ENCODE results near the gene PRLH. TPM values are rescaled to one million over a fixed set of nuclear protein-coding genes. Genes with fewer than 3 reads are reported as not detected.

Gene PRLH, protein sequence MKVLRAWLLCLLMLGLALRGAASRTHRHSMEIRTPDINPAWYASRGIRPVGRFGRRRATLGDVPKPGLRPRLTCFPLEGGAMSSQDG
- not detected for polyA plus RNA-seq (2013, experiment 1 of 2; ENCODE audit: insufficient read length)
- not detected for polyA plus RNA-seq (2013, experiment 2 of 2; ENCODE audit: insufficient read length)

DNA sequence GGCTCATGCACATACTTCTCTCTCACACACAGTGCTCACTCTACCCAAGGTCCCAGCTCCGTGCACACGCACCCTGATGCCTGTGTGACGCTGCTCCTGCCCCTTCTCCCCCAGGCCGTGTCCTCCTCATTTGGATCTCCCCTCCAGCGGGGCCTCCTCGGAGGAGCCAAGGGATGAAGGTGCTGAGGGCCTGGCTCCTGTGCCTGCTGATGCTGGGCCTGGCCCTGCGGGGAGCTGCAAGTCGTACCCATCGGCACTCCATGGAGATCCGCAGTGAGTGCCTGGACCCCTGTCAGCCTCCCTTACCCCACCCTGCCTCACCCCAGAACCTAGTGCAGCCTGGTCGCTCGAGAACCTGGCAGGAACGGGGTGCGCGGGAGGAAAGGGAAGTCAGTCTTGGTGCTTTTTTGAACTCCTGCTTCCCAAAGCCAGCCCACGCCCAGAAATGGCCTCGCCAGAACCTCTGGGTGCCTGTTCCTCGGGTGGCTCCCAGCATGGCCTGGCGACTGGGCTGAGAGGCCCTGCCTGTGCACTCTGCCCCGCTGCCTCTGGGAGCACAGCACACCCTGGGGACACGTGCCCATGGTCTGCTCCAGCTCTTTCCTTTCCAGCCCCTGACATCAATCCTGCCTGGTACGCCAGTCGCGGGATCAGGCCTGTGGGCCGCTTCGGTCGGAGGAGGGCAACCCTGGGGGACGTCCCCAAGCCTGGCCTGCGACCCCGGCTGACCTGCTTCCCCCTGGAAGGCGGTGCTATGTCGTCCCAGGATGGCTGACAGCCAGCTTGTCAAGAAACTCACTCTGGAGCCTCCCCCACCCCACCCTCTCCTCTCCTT lies at the start of gene PRLH:
PRLH (plus strand) TSS at position 174 of the 835 bp plus-strand sequence; CDS start at position 174, 0 bp downstream.
- no peak for DNase-seq

DNA sequence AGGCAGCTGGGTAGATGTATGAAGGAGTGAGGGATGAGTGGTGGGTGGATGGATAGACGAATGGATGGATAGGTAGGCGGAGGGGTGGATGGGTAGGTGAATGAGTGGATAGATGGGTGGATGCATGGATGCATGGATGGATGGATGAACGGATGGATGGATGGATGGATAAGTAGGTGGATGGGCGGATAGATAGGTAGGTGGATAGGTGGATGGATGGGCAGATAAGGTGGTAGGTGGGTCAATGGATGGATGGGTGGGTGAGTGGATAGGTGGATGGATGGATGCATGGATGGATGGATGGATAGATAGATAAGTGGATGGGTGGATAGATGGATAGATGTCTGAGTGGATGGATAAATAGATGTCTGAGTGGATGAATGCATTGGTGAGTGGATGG lies 49.2 kb upstream of the PRLH start:
- no peak for DNase-seq

DNA sequence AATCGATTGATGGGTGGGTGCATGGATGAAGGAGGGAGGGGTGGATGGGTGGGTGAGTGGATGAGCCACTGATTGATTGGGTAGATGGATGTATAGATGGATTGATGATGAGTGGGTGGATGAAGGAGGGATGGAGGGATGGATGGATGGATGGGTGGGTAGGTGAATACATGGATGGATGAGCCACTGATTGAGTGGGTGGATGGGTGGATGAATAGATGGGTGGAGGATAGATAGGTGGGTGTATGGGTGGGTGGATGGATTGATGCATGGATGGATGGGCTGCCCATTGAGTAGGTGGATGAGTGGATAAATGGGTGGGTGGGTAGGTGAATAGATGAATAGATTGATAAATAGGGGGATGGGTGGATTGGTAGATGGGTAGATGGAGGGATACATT lies 48.4 kb upstream of the PRLH start:
- DNase-seq: no peak

DNA sequence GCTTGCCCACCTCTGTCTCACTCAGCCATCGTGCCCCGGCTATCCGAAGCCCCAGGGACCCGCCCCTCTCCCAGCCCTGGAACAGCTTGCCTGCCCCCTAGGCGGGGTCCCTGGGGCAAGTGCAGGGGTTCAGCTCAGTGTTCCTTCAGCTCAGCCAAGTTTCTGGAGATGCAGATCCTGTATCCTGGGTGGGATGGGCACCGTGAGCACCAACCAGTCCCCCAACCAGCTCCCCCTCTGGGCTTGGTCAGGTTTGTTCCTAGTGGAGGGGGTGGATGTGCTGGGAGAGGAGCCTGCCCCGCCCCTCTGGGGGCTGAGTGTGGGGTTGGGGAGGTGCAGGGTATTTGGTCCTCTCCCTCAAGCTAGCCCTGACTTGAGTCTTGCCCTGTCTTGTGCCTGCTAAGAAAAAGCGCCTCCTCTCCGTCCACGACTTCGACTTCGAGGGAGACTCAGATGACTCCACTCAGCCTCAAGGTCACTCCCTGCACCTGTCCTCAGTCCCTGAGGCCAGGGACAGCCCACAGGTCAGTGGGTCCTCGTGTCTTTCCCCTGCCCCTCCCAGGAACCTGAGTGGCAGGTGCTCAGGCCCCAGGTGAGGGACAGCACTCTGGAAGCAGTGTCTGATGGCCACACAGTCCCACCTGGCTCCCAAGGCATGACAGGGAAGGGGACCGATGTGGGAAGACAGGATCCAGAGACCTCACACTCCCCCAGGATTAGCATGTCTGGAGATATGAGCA lies 46.7 kb upstream of the PRLH start:
- DNase-seq: no peak

DNA sequence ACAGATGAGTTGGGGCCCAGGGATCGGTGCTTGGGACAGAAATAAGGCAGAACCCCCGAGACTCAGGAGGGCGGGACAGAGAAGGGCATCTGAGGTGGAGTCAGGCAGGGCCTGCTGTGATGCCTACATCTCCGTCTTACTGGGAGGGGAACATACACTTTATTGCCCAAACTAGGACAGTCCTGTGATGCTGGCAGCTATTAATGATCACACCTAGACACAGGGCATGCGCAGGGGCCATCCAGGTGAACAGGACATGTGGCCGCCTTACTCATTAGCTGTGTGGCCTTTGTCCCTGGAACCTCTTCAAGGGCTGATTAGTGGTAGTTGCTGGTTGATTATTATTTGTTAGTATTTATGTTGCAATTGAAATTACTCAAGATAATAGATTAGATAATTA lies 46.1 kb upstream of the PRLH start:
- no peak for DNase-seq

DNA sequence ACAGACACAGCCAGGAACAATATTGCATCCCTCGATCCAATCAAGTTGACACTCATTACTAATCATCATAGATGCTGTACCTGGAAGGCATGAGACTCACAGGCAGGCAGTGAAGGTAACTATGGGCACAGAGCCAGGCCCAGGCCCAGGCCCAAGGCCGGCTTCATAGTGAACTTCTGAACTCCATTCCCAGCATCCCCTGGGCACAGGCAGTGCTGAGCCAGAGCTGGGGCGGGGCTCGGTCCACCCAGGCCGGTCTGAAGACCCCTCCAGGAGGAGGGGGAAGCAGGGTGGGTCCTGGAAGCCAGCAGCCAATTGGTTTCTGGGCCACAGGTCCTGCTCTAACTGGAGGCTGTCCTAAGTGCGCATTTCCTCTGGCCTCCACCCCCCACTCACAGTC lies 41.7 kb upstream of the PRLH start:
- no peak for DNase-seq

DNA sequence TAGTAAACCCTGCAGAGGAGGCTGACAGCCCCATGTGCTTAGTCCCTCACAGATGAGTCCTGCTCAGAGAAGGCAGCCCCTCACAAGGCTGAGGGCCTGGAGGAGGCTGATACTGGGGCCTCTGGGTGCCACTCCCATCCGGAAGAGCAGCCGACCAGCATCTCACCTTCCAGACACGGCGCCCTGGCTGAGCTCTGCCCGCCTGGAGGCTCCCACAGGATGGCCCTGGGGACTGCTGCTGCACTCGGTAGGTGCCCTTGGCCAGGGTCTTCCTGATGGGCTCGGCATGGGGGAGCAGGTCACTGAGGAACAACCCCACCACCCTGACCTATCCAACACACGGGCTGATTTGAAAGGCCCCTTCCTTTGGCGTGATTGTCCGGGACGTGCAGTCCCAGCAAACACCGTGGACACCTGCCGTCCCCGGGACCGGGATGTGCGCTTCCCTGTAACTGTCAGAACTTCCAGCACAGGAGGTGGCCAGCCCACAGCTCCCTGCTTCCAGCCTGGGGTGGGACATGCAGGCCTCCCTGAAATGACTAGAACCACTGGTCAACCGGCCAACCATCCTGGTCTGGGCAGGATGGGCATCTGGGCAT lies 40.7 kb upstream of the PRLH start:
- DNase-seq: no peak

DNA sequence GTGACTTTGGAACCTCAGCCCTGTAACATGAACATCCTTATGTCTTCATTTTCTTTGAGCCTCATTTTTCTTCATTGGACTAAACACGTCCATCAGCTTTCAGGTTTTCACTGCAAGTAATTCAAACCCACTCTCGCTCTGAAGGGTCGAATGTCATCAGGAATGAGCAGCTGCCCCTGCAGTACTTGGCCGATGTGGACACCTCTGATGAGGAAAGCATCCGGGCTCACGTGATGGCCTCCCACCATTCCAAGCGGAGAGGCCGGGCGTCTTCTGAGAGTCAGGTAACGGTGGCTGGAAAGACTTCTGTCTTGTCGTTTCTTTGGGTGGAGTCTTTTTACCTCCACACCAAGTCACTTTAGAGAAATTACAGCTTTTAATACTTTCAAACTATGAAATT lies 39.1 kb upstream of the PRLH start:
- no peak for DNase-seq

DNA sequence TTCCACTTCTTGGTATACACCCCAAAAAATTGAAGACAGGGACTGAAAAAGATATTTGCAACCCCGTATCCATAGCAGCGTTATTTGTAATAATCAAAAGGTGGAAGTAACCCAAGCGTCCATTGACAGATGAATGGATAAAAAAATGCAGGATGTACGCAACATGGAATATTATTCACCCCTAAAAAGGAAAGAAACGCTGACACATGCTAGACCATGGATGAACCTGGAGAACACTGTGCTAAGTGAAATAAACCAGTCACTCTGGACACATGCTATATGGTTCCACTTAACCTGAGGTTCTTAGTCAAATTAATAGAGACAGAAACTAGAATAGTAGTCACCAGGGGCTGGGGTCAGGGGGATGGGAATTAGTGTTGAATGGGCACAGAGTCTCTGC lies 38.6 kb upstream of the PRLH start:
- DNase-seq: no peak

DNA sequence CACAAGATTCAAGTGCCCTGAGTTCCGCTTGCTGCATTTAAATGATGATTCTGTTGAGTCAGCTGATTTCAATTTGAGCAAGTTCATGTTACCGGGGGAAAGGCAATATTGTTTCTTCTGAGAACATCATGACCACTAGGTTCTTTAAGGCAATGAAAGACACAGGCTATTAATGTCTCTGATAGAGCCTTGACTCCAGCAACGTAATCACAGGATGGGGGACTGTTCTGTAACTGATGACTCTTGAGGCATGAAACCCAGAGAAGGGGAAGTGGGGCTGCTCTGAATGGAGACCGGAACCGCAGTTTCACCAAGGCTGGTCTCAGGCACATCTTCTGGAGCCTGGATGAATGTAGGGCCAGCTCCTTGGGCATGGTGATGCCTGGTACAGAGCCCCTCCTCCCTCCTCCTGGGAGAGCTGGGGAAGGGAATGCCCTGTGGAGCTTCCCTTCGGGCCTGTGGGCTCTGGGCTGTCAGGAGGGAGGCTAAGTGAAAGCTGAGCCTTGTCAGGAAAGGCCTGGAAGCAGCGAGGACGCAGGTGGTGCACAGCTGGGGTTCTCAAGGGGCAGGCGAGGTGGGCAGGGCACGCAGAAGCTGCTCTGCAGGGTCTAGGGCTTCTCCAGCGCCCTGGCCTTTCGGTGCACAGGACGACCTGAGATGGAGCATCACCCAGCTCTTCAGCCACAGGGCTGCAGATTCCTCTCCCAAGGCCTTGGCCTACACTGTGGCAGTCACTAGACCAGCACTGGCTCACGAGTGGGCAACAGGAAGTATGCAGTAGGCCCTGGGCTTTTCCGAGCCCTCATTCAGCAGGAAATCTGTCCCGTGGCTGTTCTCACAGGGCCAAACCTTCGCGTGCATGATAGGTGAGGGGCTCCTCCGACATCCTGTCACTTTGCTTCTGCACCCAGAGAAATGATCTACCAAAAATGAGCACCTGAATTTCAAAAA lies 36.6 kb upstream of the PRLH start:
- DNase-seq: no peak

DNA sequence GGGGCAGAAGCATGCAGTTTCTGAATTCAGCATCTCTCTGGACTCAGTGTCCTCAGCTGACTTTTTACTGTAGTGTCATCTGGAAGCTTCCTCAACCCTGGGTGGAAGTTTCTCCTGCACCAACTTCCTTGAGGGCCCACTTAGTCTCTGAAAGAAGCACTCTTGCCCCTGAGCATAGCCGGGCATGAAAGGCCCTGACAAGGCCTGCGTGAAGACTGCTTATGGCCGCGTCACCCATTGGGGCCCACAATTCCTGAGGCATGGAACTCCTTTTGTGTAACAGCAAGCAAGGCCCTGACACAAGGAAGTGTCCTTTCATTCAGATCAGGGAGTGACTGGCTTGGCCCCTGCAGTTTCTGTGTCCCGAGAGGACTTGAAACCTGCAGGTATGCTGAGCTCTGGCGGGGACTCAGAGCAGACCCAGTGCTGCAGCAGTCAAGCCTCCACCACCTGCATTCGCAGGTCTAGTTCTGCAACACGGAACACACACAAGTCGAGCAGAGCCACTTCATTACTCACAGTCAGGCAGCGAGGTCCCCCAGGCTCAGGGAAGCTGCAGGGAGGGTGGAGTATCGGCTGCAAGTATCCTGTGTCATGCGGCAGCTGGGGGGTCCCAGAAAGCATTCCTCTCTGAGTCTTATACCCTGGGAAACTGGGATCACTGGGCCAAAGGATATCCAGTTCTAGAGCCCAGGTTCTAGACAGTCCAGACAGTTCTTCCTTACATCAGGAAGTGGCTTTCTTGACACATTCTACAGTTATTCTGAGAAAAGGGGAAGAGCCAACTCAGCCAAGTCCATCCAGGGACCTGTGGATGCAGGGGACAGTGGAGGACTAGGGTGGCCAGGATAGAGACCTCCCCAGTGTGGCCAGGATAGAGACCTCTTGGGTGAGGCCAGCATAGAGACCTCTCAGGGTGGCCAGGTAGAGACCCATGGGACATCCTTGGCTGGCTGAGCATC lies 35.6 kb upstream of the PRLH start:
- no peak for DNase-seq

DNA sequence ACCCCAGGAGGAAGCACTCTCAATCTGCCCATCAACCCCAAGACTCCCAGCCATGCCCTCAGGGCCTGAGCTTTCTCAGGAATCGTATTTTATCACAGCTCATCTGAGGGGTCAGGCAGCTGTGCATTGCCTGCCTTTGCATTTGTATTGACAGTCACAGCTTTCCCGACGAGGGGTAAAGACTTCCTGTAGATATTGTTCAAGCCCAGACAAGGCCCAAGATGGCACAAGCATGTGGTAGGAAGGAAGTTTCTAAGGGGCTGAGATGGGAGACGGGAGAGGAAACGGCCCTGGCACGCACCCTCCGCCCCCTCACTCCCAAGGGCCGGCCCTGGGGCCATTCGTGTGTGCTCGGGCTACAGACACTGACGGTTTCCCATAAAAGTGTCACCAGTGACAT lies 34.2 kb upstream of the PRLH start:
- DNase-seq: no peak

DNA sequence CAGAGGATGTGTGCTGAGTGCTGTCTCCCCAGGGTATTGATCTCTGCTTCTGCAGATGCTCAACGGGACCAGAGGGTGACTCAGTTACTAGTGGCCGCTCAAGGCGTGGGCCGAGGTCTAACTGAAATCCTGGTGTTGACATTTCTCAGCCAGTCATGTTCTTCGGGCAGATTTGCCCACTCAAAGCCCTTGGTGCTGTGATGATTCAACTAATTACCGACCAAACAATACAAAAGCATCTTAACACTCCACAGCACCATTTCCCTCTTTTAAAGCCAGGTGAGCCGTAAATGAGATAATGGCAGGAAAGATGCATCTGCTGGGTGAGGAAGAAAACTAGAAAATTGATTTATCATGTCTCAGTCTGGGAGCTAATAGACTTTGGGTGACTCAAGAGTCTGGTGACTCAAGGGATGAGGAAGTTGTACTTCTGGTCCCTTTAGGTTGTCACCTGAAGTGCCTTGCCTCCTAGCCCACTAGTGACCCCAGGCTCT lies 32.7 kb upstream of the PRLH start:
- DNase-seq: peak; percentile 16

DNA sequence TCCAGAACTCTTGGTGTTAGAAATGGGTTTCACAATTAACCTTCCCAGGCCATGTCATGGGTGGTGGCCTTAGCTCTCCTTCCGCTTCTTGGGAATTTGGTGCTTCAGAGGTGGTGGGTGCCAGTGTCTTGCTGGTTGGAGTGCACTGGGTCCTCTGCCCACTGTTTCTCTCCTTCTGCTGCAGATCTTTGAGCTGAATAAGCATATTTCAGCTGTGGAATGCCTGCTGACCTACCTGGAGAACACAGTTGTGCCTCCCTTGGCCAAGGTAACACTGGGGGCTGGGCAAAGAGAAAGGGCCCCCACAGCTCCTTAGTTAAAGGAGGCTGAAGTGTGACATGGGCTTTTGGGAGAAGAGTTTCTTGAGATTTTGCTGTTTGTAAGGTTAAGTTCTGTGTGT lies 32.0 kb upstream of the PRLH start:
- no peak for DNase-seq

DNA sequence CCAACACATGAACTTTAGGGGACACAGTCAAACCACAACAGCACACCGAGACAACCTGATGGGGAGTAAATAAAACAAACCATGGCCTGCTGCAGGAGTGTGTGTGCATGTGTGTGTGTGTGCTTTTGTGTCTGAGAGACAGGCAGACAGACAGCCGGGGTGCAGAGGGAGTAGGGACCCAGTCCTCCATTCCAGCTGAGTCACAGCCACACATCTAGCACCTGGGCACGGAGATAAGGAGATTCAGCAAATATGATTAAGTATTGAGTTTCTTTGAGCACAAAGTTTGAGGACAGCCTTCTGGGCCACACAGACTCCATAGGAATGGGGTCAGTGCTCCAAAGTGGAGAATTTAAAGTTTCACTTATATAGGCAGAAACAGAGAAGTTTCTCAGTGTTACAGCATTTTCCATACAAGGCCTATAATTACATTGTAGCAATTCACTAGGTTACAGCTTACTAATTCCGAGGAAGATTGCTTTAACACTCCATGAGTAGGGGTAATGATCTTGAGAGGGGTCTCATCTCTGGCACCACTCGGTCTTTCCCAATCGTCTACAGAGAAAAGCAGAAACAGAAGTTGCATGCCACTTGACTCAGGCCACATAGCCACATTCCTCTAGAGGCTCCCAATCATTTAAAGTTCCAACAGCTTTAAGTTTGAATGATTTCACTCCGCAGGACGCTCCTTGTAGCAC lies 30.8 kb upstream of the PRLH start:
- DNase-seq: no peak

DNA sequence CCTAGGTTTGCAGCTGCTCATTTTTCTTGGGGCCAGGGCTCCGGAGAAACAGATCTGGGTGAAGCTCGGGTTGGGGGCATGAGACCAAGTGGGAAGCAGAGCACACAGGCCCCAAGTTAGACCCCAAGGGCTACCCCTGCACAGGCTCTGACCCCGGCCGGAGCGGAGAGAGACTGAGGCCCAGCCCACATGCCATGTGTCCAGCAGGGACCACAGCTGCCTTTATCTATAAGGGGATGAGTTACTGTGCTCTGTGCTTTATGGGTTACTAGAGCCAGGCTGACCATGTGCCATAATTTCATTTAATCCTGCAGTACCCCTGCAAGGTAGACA lies 30.3 kb upstream of the PRLH start:
- no peak for DNase-seq

DNA sequence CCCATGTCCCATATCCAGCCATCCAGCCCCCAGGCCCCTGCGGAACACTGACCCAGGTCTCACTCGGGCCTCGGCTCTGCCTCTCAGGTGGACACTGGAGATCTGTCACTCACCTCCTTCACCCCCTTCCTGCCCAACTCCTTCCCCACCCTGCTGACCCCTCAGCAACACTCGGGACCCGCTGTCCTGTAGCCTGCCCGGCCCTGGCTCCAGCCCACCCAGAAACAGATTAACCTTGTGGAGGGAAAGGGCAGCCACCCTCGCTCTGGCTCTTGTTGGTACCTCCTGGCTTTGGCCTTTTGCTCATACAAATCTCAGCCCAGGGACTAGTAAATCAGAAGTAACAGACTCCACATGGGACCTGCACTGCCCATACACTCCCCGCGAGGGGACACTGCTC lies 29.8 kb upstream of the PRLH start:
- no peak for DNase-seq

DNA sequence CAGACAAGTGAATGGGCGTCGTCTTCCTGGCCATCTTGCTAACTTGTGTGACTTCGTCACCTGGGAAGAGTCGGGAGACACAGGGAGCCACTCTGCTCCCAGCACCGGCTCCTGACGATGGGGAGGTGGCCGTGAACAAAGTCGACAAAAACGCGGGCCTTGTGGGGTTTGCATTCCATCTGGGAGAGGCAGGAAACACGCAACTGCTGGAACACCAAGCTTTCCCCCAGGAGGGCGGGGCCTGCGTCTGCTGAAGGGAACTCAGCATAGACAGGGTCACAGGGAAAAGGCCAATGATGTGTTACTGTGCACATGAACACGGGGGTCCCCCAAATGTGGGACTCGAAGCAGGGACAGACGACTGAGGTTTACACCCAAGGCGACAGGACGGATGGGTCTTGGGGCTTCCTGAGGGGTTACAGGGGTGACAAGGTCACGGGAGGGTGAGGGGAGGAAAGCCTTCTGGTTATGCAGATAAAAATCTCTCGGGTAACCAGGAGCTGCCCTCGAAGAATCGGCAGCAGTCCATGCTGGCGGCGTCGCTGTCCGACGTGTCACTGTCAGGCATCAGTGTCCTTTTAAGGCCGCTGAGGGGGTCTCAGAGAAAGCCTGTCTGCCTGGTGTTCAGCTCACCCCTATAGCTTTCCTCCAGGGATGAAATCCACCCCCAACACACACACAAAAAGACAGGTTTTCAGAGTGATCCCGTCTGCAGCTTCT lies 28.2 kb upstream of the PRLH start:
- peak; percentile 11 for DNase-seq

DNA sequence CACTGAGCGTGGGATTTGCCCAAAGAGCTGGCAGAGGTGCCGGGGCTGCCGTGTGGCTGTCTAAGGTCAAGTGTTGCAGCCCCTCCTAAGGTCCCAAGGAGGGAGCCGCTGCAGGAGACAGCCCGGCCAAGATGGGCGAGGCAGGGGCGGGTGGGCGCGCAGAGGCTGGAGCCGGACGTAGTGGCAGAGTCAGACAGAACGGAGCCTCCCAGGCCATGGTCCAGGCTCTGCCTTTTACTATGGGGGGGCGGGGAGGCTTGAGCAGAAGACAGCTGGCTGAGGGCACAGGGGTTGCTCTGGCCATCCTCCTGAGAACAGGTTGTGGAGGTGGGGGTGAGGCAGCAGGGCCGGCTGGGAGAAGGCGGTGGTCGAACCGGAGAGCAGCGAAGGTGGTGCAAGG lies 27.5 kb upstream of the PRLH start:
- no peak for DNase-seq

DNA sequence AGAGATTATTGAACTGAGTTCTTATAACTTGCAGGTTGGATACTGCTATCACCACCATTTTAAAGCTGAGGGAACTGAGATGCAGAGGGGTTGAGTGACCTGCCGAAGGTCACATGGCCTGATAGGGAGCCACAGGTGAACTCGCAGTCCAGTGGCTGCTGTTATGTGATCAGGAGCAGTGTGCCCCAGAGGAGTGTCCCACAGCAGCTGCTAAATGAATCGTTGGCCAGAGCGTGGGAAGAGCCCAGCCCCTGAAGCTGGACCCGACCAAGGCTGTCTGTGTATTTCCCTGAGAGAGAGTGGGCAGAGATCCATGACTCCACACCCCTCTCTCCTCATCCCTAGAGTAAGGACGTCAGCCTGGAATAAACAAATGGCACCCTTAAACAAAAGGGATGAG lies 26.7 kb upstream of the PRLH start:
- DNase-seq: no peak
